ENCODE measurements around the gene SIVA1.

Gene SIVA1

DNA sequence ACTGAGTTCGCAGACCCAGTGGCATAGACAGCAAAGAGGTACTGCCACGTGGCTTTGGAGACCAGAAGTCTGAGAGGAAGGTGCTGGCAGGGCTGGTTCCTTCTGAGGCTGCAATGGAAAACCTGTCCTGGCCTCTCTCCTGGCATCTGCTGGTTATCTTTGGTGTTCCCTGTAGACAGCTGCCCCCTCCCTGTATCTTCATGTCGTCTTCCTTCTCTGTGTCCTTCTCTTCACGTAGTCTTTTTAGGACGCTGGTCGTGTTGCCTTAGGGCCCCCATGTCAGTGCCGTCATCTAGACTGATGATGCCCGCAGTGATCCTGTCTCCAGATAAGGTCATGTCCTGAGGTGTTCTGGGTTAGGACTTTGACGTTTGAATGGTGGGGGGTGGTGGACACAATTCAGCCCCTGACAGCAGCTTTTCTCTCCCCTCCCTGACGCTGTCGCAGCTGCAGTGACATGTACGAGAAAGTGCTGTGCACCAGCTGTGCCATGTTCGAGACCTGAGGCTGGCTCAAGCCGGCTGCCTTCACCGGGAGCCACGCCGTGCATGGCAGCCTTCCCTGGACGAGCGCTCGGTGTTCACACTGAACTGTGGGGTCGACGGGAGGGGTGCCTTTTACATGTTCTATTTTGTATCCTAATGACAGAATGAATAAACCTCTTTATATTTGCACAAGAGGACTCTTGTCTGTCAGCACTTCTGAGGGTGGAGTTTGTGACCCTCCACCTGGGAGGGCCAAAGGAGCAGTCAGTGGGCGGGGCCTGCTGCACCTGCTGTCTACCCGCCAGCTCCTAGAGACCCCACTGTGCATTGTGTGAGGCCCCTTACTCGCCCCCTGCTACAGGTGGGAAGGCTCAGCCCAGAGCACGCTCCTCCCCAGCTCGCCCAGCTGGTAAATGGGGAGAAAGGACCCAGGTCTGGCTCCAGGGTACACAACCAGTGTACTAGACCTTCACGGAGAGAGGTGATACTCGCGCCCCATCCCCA is 6.3 kb downstream of the SIVA1 start:
- H3K4me3 ChIP-seq (replicated peaks; ENCODE audit: low read depth, low read length): no peak overlapping the region
- H3K27me3 ChIP-seq (replicated peaks; ENCODE audit: control insufficient read depth, insufficient read depth, low read length): no peaks in the 10 kb centered on the region
- TF ChIP-seq, protein P1, sequence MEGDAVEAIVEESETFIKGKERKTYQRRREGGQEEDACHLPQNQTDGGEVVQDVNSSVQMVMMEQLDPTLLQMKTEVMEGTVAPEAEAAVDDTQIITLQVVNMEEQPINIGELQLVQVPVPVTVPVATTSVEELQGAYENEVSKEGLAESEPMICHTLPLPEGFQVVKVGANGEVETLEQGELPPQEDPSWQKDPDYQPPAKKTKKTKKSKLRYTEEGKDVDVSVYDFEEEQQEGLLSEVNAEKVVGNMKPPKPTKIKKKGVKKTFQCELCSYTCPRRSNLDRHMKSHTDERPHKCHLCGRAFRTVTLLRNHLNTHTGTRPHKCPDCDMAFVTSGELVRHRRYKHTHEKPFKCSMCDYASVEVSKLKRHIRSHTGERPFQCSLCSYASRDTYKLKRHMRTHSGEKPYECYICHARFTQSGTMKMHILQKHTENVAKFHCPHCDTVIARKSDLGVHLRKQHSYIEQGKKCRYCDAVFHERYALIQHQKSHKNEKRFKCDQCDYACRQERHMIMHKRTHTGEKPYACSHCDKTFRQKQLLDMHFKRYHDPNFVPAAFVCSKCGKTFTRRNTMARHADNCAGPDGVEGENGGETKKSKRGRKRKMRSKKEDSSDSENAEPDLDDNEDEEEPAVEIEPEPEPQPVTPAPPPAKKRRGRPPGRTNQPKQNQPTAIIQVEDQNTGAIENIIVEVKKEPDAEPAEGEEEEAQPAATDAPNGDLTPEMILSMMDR (IDR thresholded peaks at IDR 0.05; ENCODE audit: insufficient read depth, low read length, poor library complexity, severe bottlenecking): no peak
- DNase-seq (ENCODE audit: extremely low read depth, insufficient read length): no peak
- H3K36me3 ChIP-seq (ENCODE audit: control insufficient read depth, insufficient read depth, low read length): peaks cover 27% of the 10 kb centered on the region

DNA sequence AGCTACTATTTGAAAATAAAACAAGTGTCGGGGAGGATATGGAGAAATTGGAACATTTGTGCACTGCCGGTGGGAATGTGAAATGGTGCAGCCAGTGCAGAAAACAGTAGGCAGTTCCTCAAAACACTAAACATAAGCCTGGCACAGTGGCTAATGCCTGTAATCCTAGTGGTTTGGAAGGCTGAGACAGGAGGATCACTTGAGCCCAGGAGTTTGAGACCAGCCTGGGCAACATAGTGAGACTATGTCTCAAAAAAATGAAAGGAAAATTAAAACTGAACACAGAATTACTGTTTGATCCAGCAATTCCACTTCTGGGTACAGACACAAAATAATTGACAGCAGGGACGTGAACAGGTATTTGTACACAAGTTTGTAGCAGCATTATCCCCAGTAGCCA is 12.6 kb downstream of the SIVA1 start:
- no peak for DNase-seq (ENCODE audit: extremely low read depth, insufficient read length)
- Histone ChIP-seq H3K4me3 (replicated peaks; ENCODE audit: low read depth, low read length) (no peak overlapping the region), H3K36me3 (ENCODE audit: control insufficient read depth, insufficient read depth, low read length) (peaks cover 3% of the 10 kb centered on the region), H3K27me3 (replicated peaks; ENCODE audit: control insufficient read depth, insufficient read depth, low read length) (no peaks in the 10 kb centered on the region)
- TF ChIP-seq, protein P1 (IDR thresholded peaks at IDR 0.05; ENCODE audit: insufficient read depth, low read length, poor library complexity, severe bottlenecking): no peak

DNA sequence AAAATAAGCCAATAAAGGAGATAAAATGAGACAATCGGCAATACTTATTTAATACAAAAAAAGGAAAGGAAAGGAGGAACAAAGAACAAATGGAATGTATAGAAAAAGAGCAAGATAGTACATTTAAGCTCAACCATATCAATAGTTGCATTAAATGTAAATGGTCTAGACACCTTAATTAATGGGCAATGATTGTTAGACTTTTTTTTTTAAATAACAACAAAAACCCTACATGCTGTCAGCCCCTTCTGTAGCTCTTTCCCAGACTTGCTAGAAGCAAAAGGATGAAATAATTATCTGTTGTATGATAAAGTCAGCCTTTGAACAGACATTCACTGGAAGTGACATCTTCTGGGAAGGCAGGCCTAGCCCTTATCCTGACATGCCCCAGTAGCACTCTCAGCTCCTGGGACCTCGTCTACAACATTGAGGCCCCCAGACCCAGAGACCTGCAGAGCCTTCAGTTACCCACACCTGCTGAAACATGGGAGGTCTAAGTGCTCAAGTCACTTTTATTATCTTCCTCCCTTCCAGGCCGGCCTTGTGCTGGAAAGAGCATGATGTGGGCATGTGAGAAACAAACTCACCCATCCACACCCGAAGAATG is 13.4 kb downstream of the SIVA1 start:
- TF ChIP-seq, protein P1 (IDR thresholded peaks at IDR 0.05; ENCODE audit: insufficient read depth, low read length, poor library complexity, severe bottlenecking): no peak
- H3K4me3 ChIP-seq (replicated peaks; ENCODE audit: low read depth, low read length): no peak overlapping the region

DNA sequence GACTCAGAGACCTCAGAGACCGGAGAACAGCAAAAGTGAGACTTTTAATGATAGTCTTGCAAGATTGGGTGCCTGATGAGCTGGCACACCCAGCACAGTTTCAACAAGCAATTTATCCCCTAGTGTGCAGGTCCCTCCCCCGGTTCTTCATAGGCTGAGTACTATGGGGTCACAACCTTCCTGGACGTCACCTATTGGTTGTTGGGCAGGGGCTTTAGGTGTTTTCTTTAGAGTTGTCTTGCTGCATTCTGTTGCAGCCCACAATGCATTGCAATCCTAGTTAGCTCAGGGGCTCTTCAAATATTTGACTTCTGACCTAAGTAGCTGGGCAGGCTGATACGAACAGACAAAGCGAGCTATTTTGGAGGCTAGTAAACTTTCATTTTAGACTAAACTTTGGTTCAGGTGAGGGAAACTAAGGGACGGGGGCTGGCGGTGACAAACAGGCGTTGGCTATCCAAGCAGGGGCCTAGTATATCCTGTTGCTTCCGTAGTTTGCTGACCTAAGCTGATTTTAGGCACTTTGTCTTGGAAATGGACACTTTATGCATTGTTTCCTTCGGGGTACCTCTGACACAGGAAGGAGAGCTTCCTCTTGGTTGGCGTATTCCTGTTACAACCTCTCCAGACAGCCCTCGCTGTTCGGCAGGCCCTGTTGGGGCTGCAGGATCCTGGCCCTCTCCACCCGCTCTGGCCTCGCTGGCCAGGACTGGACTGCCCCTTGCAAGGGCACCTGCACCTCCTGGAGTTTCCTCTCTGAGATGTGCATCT is 14.1 kb downstream of the SIVA1 start:
- TF ChIP-seq, protein P1 (IDR thresholded peaks at IDR 0.05; ENCODE audit: insufficient read depth, low read length, poor library complexity, severe bottlenecking): no peak
- H3K27me3 ChIP-seq (replicated peaks; ENCODE audit: control insufficient read depth, insufficient read depth, low read length): no peaks in the 10 kb centered on the region
- no peak for DNase-seq (ENCODE audit: extremely low read depth, insufficient read length)
- H3K4me3 ChIP-seq (replicated peaks; ENCODE audit: low read depth, low read length): no peak overlapping the region
- H3K36me3 ChIP-seq (ENCODE audit: control insufficient read depth, insufficient read depth, low read length): peaks cover 12% of the 10 kb centered on the region

More for the DNA sequence above, 13.4 kb downstream of the SIVA1 start:
- peaks cover 6% of the 10 kb centered on the region for H3K36me3 ChIP-seq (ENCODE audit: control insufficient read depth, insufficient read depth, low read length)
- no peaks in the 10 kb centered on the region for H3K27me3 ChIP-seq (replicated peaks; ENCODE audit: control insufficient read depth, insufficient read depth, low read length)
- DNase-seq (ENCODE audit: extremely low read depth, insufficient read length): no peak

DNA sequence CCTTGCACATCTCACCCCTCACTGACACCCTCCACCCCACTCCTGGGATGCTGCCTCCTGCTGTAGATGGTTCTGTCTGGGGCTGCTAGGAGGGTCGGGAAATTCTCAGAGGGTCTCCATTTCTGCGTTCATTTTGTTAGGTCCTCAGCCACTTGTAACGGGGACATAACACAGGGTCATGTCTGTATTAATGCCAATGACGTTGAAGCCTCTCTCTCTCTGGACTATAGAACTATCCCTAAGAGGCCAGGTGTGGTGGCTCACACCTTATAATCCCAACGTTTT is 14.6 kb downstream of the SIVA1 start:
- TF ChIP-seq, protein P1 (IDR thresholded peaks at IDR 0.05; ENCODE audit: insufficient read depth, low read length, poor library complexity, severe bottlenecking): no peak
- H3K36me3 ChIP-seq (ENCODE audit: control insufficient read depth, insufficient read depth, low read length): peaks cover 17% of the 10 kb centered on the region
- DNase-seq (ENCODE audit: extremely low read depth, insufficient read length): no peak
- H3K4me3 ChIP-seq (replicated peaks; ENCODE audit: low read depth, low read length): no peak overlapping the region
- H3K27me3 ChIP-seq (replicated peaks; ENCODE audit: control insufficient read depth, insufficient read depth, low read length): no peaks in the 10 kb centered on the region
